GM12874 (cell line): Measurements from ENCODE around the gene ZDHHC14.

Source experiments
- CTCF ChIP-seq: IDR thresholded peaks from 2 replicates; pipeline ENCODE4 v1.5.1; 2011; ENCODE audit warnings: low read depth, mild to moderate bottlenecking, control low read depth, low read length, moderate library complexity; ENCODE audit not compliant: insufficient read depth

ZDHHC14 gene

GRCh38 chr6:157712585-157713295 lies 331.8 kb downstream of the ZDHHC14 start:
- TF ChIP-seq CTCF = no peak

- TF ChIP-seq CTCF = no peak
Measured at GRCh38 chr6:157713451-157714152, 332.6 kb downstream of the ZDHHC14 start.

- no peak for TF ChIP-seq CTCF
Measured at GRCh38 chr6:157714153-157714490, 333.1 kb downstream of the ZDHHC14 start.

GRCh38 chr6:157715728-157716164 lies 334.8 kb downstream of the ZDHHC14 start:
- no peak for TF ChIP-seq CTCF

- TF ChIP-seq CTCF = no peak
Measured at GRCh38 chr6:157716251-157716995, 335.4 kb downstream of the ZDHHC14 start.

- no peak for TF ChIP-seq CTCF
Measured at GRCh38 chr6:157717340-157717748, 336.4 kb downstream of the ZDHHC14 start.

- TF ChIP-seq CTCF = no peak
Measured at GRCh38 chr6:157718503-157719187, 337.7 kb downstream of the ZDHHC14 start.
